NCI-H2227 (cell line): ENCODE data around the gene ZNF644.

ENCODE experiments used
- DNase-seq: peaks from one replicate; lab custom pipeline; 2025; ENCODE audit not compliant: unreplicated experiment; lab: John Stamatoyannopoulos, UW

ZNF644 gene

GRCh38 chr1:91022518-91022929 lies 689 bp upstream of the ZNF644 start:
- no peak for DNase-seq

GRCh38 chr1:91020967-91021685 lies 709 bp downstream of the ZNF644 start:
- peak; percentile 95 for DNase-seq

- DNase-seq = no peak
Observed at GRCh38 chr1:91020486-91020885, 1.3 kb downstream of the ZNF644 start.

GRCh38 chr1:91018006-91018405 lies 3.8 kb downstream of the ZNF644 start:
- DNase-seq = peak; percentile 42

- DNase-seq = no peak
Observed at GRCh38 chr1:91015794-91016550, 5.9 kb downstream of the ZNF644 start.

- no peak for DNase-seq
Observed at GRCh38 chr1:91015358-91015780, 6.5 kb downstream of the ZNF644 start.

- DNase-seq = no peak
Observed at GRCh38 chr1:91014475-91014874, 7.4 kb downstream of the ZNF644 start.

- no peak for DNase-seq
Observed at GRCh38 chr1:91013302-91013701, 8.5 kb downstream of the ZNF644 start.

- DNase-seq = no peak
Observed at GRCh38 chr1:91012196-91012595, 9.6 kb downstream of the ZNF644 start.

GRCh38 chr1:91011726-91012125 lies 10.1 kb downstream of the ZNF644 start:
- no peak for DNase-seq

GRCh38 chr1:91007827-91008226 lies 14.0 kb downstream of the ZNF644 start:
- no peak for DNase-seq

- no peak for DNase-seq
Observed at GRCh38 chr1:91007092-91007491, 14.7 kb downstream of the ZNF644 start.

- no peak for DNase-seq
Observed at GRCh38 chr1:91006113-91006908, 15.5 kb downstream of the ZNF644 start.

- DNase-seq = no peak
Observed at GRCh38 chr1:91005285-91005684, 16.6 kb downstream of the ZNF644 start.

GRCh38 chr1:91004145-91004544 lies 17.7 kb downstream of the ZNF644 start:
- no peak for DNase-seq

- no peak for DNase-seq
Observed at GRCh38 chr1:90996742-90997413, 25.0 kb downstream of the ZNF644 start.

GRCh38 chr1:90995311-90995894 lies 26.4 kb downstream of the ZNF644 start:
- DNase-seq = no peak

GRCh38 chr1:90994461-90994860 lies 27.4 kb downstream of the ZNF644 start:
- DNase-seq = no peak

GRCh38 chr1:90993245-90993644 lies 28.6 kb downstream of the ZNF644 start:
- no peak for DNase-seq

- no peak for DNase-seq
Observed at GRCh38 chr1:90990779-90991178, 31.1 kb downstream of the ZNF644 start.

- no peak for DNase-seq
Observed at GRCh38 chr1:90989990-90990389, 31.8 kb downstream of the ZNF644 start.
